Cerebellar nuclear complex (tissue), 1 donor: Measurements from ENCODE around the gene ALDH9A1.

ENCODE experiments used
- DNase-seq, 2 experiments: peaks; one replicate each; lab custom pipeline; 2025; lab: John Stamatoyannopoulos, UW

Gene ALDH9A1

GRCh38 chr1:165623624-165624023, 74.7 kb downstream of the ALDH9A1 start:
- no peak for DNase-seq

GRCh38 chr1:165619647-165620151, 78.7 kb downstream of the ALDH9A1 start:
- no peak for DNase-seq

GRCh38 chr1:165616987-165617546, 81.3 kb downstream of the ALDH9A1 start:
- DNase-seq: no peak

GRCh38 chr1:165616054-165616612, 82.2 kb downstream of the ALDH9A1 start:
- DNase-seq: no peak
